HG03571 (cell line): Measurements from ENCODE around the gene ZIC2.
"Not testable (repeated sequence)": the region's sequence is repeated elsewhere in the genome, so short reads cannot be mapped to it uniquely, and the experiment has no call there.

Experiments
- ATAC-seq: cut with Tn5 transposase; IDR thresholded peaks from one replicate; pipeline ENCODE4 v1.9.1; 2021; ENCODE audit not compliant: unreplicated experiment

ZIC2 gene

DNA sequence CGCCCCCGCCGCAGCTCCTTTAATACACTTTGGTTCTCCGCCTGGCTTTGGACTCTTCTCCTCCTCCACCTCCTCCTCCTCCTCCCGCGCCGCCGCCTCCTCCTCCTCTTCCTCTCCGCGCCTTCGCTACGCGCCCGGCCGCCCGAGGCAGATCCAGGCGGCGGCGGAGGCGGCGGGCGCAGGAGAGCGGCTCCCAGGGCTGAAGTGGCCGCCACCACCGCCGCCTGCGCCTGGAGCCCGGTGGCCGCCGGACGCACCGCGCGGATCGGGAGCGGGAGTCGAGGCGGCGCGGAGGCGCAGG, at the start of gene ZIC2:
Gene ZIC2 (plus strand): TSS at position 50 of the 301 bp plus-strand sequence. CDS start 281 bp downstream, outside the sequence.
- ATAC-seq: no peak

DNA sequence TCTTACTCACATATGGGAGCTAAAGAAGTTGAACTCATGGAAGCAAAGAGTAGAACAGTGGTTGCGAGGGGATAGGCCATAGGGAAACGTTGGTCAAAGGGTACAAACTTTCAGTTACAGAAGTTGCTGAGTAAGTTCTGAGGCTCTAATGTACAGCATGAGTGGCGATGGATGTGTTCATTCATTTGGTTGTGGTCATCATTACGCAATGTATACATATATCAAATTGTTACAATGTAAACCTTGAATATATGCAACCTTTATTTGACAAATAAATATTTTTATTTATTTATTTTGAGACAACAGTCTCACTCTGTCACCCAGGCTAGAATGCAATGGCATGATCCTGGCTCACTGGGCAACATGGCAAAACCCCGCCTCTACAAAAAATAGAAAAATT, 48.7 kb upstream of the ZIC2 start:
- ATAC-seq: no peak

DNA sequence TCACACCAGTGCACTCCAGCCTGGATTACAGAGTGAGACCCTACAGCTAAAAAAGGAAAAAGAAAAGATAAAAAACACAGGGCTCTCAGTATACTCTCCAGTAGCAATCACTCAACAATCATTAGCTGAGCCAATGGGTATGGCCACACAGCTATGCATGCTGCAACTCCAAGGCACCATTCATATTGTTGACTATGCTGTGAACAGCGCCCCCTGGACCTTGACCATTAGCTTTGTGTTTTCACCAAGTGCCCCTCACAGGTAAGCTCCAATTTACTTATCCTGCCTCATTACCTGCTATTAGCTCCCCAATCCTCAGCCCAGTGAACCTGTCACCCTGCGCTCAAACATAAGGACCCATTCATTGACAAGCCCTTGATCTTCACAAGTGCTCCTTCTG, 45.8 kb upstream of the ZIC2 start:
- no peak for ATAC-seq

DNA sequence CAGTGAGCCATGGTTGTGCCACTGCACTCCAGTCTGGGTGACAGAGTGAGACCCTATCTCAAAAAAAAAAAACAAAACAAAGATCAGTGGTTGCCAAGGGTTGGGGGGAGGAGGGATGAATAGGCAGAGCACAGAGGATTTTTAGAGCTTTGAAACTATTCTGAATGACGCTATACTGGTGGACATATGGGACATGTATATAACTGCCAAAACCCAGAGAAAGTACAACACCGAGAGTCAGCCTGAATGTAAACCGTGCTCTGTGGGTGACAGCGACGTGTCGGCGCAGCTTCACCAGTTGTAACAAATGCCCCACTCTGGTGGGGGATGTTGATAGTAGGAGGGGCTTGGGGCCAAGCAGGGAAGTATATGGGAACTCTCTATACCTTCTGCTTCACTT, 42.9 kb upstream of the ZIC2 start:
- ATAC-seq: no peak

DNA sequence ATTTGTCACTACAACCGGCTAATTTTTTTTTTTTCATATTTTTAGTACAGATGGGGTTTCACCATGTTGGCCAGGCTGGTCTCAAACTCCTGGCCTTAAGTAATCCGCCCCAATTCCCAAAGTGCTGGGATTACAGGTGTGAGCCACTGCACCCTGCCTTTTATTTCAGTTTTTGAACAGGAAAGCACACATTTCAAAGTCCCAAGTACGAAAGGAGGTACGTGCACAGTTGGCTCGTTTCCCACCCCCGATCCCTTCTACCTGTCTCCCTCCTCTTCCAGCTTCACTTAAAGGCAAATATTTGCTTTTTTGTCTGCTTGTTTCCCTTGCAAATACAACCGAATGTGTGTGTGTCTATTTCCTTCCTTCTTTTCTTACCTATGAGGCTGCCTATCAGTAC, 40.5 kb upstream of the ZIC2 start:
- ATAC-seq: no peak

DNA sequence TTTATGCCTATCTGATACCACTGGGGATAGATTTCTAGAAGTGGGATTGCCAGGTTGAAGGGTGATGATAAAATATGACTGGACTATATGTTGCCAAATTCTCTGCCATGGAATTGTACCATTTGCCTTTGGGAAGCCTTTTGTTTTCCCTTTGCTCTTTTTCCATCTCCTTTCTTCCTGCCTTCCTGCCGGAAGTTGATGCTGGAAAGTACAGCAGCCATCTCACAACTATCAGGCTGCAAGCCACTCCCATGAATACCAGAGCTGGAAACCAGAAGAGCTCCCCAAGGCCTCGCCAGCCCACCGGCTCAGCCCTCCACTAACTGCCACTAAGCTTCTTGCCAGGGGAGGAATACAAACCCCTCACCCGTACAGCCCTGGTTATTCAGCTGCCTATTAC, 39.7 kb upstream of the ZIC2 start:
- no peak for ATAC-seq

DNA sequence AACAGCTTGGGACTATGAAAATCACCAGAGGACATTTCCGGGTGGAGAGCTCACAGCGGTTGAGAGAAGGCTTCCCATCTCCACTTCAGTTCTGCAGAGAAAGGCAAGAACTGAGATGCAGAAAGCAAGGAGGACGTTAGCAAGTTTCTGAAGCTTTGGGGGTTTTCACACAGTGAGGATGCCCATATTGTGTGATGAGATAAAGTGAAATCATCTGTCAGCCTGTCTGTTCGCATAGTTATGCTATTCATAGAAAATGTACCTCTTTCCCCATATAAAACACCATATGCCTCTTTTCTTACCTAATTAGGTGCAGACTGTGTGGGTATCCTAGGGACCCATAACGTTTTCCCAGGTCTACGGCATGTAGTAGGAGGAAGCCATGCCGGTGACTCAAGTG, 37.5 kb upstream of the ZIC2 start:
- no peak for ATAC-seq

DNA sequence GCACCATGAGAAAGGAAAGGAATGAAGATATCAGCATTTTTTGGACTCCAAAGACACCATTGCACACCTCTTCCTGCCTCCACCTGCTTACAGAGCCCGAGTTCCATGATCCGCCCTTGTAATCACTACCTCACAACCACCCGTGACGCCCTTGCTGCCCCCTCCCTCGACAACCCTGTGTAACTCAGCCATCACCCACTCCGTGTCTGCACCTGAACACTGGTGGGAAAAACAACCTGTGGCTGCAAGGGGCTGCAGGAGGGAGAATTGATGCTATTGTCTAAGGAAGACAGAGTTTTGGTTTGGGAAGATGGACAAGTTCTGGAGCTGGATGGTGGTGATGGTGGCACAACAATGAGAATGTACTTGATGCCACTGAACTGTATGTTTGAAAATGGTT, 37.0 kb upstream of the ZIC2 start:
- no peak for ATAC-seq

DNA sequence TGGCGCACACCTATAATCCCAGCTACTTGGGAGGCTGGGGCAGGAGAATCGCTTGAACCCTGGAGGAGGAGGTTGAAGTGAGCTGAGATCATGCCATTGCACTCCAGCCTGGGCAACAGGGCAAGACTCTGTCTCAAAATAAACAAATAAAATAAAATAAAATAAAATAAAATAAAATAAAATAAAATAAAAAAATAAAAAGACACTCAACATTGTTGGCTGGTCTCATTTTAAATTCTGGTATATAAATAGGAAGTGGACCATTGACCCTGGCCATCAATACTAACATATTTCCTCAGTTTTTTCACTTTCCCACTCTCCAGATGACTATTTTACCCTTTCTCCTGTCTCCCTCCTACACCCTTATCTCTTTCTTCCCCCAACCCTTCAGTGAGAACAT, 36.1 kb upstream of the ZIC2 start:
- ATAC-seq: not testable (repeated sequence)

DNA sequence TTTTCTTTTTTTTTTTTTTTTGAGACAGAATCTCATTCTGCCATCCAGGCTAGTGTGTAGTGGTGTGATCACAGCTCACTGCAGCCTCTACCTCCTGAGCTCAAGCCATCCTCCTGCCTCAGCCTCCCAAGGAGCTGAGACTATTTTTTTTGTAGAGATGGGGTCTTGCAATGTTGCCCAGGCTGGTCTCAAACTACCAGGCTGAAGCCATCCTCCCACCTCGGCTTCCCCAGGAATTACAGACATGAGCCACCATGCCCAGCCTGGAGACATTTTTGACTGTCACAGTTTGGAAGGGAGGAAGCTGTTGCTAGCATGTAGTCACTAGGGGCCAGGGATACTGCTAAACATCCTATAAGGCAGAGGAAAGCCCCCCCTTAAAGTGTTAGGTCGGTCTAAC, 33.9 kb upstream of the ZIC2 start:
- ATAC-seq: no peak

DNA sequence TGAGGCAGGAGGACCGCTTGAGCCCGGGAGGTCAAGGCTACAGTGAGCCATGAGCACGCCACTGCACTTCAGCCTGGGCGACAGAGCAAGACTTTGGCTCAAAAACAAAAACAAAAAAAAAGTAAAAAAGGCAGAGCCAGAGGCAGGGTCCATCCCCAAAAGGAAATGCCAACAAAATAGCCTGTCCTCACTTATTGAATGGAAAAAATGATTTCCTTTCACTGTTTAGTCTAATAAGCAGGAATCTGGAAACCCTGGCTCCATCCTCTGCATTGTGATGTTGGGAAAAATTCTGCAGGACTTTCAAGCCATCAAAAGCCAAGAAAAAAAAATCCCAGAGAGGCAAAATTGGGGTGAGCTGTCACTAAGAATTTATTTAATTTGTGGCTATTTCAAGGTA, 33.2 kb upstream of the ZIC2 start:
- no peak for ATAC-seq

DNA sequence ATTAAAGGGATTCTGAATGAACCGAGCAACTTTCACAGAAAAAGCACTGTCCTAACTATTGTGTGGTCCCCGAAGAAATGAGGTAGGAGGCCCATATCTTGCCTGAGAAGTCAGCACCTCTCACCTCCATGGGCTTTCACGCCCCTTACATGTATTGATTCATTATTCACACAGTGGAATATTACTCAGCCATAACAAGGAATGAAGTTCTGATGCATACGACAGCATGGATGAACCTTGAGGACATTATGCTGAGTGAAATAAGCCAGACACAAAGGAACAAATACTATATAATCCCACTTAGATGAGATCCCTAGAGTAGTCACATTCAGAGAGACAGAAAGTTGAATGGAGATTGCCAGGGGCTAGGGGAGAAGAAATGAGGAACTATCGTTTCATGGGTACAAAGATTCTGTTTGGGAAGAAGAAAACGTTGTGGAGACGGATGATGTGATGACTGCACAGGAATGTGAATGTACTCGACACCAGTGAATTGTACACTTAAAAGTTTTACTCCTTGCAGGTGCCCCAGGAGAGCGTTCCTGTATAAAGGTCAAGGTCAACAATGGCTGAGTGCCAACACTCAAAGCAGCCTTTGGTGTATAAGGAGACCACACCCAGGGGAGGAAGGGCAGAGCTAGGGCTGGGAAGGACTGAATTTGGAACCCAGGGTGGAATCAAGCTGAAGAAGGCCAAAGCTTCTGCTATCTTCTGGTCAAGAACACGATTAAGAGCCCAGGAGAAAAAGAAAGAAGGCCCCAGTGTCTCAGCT, 32.5 kb upstream of the ZIC2 start:
- ATAC-seq: no peak

DNA sequence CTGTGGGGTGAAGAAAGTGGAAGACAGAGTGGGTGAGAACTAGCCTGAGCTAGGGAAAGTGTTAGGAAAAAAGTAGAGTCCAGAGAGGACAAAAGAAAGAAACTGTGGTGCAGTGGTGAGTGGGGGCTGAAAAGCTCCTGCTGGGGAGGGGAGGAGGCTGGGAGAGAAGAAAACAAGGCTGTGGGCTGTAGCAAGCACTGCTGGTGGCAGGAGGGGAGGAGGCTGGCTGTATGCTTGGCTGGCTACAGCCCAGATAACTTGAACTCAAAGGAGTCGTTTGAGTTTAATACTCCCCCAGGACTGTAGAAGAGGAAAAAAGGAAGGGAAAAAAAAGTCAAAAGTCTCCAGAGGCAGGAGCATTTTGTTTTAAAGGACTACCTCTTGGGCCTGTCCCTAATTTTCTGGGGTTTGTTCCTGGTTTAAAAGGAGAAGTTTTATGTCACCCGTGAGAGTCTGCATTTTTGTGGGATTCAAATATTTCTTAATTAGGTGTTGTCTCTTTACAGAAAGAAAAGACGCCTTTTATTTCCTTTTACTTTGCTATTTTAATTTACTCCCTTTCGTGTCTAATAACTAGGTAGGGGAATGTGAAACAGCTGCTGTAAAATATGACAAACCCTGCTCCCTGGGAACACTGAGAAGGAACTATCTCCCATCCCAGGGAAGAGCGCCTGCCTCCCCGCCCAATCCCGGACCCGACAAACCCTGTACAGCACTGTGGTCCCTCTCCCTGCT, 31.7 kb upstream of the ZIC2 start:
- ATAC-seq: no peak

DNA sequence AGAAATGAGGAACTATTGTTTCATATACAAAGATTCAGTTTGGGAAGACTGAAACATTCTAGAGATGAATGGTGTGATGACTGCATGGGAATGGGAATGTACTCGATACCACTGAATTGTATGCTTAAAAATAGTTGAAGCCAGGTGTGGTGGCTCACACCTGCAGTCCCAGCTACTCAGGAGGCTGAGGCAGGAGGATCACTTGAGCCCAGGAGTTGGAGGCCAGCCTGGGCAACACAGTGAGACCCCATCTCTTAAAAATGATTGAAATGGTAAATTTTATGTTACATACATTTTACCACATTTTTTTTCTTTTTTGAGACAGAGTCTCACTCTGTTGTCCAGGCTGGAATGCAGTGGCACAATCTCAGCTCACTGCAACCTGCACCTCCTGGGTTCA, 29.9 kb upstream of the ZIC2 start:
- ATAC-seq: not testable (repeated sequence)

DNA sequence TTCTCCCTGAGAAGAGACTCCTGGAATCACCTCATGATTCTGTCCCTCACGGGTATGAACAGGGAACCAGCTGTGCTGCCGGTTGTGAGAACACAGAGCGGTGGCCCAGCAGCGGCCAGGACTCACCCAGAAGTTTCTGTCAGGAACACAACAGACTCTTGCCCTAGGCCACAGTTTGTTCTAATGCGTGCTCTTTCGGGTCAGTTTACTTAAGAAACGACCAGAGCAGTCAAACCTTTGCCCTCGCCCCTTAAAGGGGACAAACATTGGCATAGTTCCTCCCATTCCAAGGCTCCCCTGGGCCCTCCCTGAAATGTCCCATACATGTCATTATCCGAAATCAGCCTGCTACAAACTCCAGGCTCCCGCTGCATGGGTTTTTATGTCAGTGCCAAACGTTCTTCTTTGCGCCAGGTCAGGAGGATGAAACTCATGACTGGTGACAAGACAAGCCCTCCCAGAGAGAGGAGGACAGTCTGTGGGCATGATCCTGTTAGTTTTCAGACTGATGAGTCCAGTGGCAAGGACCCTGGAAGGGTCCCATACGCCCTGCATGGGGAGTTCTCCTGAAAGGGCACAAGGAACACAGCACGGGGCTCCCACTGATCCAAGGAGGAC, 28.3 kb upstream of the ZIC2 start:
- ATAC-seq: no peak

DNA sequence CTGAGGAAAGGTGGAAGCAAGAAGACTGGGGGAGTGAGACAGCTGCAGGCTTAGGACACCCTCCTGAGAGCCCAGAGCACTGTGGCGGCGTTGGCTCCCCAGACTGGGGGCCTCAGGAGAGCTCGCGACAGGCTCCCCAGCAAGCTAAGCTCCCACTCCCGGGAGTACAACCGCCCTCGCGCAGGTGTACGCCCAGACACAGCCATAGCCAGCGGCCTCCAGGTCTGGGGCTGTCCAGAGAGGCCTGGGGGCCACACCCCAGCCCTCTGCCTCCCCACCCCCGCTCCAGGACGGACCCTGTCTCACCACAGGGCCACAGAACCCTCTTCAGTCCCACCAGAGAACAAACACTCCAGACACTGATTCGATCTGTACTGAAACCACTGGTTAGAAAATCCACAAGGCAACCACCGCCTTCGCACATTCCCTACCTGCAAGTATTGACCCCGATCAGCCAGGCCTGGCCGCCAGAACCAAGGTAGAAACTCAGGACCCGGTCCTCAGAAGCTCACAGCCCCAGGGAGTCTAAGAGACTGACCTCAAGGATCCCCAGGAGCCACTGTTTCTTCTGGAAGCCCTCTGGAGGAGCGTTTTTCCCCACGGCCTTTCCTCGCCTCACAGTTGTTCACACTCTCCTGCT, 26.4 kb upstream of the ZIC2 start:
- no peak for ATAC-seq

DNA sequence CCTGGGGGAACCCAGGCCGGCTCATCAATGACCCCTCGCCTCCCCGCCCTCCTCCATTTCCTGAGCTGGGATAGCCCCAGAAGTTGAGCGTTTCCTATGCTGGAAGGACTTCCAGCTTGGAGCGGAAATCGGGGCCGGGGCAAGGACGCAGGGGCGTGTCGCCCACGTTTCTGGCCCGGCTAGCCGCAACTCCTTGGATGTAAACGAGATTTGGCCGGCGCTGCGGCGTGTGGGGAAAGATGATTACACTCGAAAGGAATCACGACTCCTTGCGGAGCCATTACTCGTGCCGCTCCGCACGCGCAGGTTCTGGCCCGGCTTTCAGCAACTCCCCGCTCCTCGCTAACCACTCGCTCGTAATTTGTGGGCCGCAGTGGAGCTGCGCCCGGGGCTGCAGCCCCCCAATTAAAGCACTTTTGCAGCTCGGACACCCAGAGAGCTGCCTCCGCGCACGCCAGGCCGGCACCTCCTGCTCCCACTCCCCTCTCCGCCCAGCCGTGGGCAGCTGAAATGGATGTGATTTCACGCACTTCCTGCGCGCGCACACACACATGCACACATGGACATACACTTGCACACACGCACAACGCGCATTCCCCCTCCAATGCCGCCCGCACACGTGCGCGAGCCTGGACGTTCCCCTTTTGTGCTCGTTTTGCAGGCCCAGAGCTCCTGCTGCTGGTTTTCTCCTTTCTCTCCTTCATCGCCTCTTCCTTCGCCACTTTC, 25.7 kb upstream of the ZIC2 start:
- no peak for ATAC-seq

DNA sequence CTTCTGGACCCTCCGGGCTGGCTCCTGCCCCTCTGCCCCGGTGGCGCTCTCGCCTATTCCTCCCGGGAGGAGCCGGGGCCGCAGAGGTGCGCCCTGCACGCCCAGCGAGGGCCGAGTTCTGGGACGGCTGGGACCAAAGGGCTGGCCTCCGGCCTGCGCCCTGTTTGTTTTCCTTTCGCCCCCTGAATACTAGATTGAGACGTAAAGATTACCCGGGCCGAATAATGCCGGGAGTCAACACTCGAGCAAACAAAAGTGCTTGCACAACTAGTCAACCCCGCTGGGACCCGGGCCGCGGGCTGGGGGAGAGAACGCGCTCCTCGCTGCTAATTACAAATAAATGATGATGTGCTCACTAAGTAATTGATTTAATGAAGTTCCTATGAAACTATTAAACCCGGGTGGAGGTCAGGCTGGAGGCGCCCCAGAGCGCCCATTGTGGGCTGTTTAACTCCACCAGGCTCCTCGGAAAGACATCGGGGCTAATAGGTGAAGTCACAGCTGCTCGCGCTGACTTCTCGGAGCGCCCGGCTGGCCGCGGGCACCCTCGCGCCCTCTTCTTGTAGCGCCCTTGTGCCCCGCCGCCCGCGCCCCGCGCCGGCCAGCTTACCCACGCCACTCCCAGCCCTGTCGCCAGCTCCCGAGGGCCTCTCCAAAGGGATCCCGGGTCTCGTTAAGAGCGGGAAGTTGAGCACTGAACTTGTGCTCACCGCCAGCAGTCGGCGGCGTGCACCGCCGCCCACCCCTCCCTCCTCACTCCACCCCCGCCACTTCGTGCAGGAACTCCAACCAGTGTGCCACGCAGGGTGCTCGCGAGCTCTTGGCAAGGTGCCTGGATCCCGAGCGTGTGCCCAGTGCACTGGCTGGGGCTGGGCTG, 24.9 kb upstream of the ZIC2 start:
- no peak for ATAC-seq

DNA sequence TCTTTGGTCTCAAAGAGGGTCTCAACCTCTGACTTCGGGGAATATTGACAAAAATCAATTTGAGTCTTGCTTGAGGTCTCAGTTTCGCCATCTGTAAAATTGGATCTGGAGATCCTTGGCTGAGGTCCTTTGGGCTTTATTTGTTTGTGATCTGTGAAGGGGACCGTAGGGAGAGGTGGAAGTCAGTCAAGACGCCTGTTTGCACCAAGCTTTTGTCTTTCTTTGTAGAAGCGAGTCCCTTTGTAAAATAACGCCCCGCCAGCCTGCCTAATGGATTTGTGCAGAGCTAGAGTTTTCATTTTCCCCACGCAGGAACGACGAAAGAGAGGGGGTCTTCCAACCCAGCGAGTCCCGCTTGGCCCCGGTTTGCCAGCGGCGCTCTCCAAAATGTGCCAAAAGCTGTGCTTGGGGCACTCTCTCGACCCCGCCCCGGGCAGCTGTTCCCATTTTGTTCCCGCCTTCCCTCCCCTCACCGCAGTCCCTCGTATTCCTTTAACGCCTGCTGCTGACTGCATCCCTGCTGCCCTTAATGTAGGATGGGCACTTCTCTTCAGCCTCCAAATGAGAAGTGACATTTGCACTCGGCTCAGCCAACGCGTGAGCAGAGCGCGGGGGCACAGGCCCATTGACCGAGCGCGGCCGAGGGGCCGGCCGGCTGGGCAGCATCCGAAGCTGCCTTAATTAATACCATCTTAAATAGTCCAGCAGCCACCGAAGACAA, 23.0 kb upstream of the ZIC2 start:
- no peak for ATAC-seq

DNA sequence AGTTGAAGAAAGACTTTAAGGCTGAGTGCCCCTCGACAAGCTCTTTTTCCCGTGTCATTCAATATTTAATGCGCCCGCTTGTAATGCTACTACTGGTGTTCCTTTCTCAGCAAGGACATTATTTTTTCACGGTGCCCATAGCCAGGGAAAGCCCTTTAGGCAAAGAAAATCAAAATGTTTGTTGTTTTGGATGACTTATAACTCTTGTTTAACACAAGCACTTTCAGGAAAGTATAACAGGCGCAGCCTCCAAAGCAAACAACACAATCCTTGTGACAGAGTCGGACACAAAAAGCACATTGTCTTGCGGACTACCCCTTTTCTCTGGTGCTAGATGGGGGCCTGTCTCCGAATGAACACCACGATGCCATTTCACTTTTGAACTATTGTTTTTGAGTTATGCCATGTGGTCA, 22.5 kb upstream of the ZIC2 start:
- no peak for ATAC-seq
